ENCODE measurements around the gene IQCF2.

DNA sequence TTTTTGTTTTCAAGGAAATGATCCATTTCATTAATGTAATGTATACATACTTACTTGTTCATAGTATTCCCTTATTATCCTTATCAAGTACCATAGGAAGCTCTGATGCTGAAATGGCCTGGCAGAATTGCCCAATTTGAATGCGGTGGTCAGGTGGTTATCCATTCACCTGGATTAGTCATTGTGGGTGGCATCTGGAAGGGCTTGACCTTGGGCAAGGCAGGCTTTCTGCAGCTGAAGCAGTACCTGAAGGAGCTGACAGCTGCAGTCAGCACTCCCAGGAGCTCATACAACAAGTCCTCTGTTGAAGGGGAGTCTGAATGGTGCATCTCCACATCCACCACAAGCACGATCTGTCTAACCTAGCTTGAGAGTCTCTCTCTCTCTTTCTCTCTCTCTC, 26.2 kb downstream of the IQCF2 start:
- TF ChIP-seq, protein P1, sequence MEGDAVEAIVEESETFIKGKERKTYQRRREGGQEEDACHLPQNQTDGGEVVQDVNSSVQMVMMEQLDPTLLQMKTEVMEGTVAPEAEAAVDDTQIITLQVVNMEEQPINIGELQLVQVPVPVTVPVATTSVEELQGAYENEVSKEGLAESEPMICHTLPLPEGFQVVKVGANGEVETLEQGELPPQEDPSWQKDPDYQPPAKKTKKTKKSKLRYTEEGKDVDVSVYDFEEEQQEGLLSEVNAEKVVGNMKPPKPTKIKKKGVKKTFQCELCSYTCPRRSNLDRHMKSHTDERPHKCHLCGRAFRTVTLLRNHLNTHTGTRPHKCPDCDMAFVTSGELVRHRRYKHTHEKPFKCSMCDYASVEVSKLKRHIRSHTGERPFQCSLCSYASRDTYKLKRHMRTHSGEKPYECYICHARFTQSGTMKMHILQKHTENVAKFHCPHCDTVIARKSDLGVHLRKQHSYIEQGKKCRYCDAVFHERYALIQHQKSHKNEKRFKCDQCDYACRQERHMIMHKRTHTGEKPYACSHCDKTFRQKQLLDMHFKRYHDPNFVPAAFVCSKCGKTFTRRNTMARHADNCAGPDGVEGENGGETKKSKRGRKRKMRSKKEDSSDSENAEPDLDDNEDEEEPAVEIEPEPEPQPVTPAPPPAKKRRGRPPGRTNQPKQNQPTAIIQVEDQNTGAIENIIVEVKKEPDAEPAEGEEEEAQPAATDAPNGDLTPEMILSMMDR (IDR thresholded peaks at IDR 0.05; ENCODE audit: low read depth, low read length): no peak
- no peak for TF ChIP-seq EZH2phosphoT487 (IDR thresholded peaks at IDR 0.05; ENCODE audit: low read depth)

Measured in OCI-LY3 (cell line).